PC-9 (cell line): Measurements from ENCODE around the gene PPP2R5A. TPM values are rescaled to one million over a fixed set of nuclear protein-coding genes. Genes with fewer than 3 reads are reported as not detected.
"Not testable (repeated sequence)": the region's sequence is repeated elsewhere in the genome, so short reads cannot be mapped to it uniquely, and the experiment has no call there.

Experiments used
- BruUV-seq: library from RNA; stranded (reverse); fragments of 400-500 nt; replicated peaks from 2 replicates; lab custom pipeline; 2021; lab: Mats Ljungman, UMichigan
- CTCF ChIA-PET: fragments of 300-600 bp; sonication (Branson Sonifier 250); formaldehyde crosslinking; loops from one replicate; lab custom pipeline; 2022; ENCODE audit warnings: antibody characterized with exemption; lab: Charles Lee
- POLR2A ChIA-PET: fragments of 300-600 bp; sonication (Branson Sonifier 250); formaldehyde crosslinking; loops from one replicate; lab custom pipeline; 2022; ENCODE audit warnings: antibody characterized with exemption; ENCODE audit not compliant: unreplicated experiment; lab: Charles Lee
- DNase-seq, 2 experiments: peaks; one replicate each; pipeline versions ENCODE4 v3.0.0 to v3.0.0-alpha.2; 2015 to 2022; ENCODE audit warnings: mixed read lengths in 1 of 2
- H2AFZ ChIP-seq: fragments of 200-600 bp; sonication (generic); 2 replicates; pipeline ENCODE4 v1.8.1; 2017; ENCODE audit warnings: antibody characterized with exemption
- H3F3A ChIP-seq: fragments of 200-600 bp; sonication (generic); 2 replicates; pipeline ENCODE4 v1.8.1; 2017; ENCODE audit warnings: antibody characterized with exemption, mild to moderate bottlenecking, low read depth; ENCODE audit not compliant: insufficient read depth
- H3K27ac ChIP-seq: fragments of 200-600 bp; sonication (generic); 2 replicates; pipeline ENCODE4 v1.6.1; 2016; ENCODE audit warnings: mixed run types
- H3K27me3 ChIP-seq: fragments of 200-600 bp; sonication (generic); 2 replicates; pipeline ENCODE4 v1.6.1; 2016; ENCODE audit warnings: low read depth, mixed run types; ENCODE audit not compliant: insufficient read depth
- H3K36me3 ChIP-seq: fragments of 200-600 bp; sonication (generic); 2 replicates; pipeline ENCODE4 v1.6.1; 2016; ENCODE audit warnings: low read depth, mixed run types
- H3K4me1 ChIP-seq: fragments of 200-600 bp; sonication (generic); replicated peaks from 2 replicates; pipeline ENCODE4 v1.6.1; 2016; ENCODE audit warnings: mixed run types; ENCODE audit not compliant: insufficient read depth
- H3K4me2 ChIP-seq: fragments of 200-600 bp; sonication (generic); 2 replicates; pipeline ENCODE4 v1.6.1; 2017; ENCODE audit warnings: mixed run types
- H3K4me3 ChIP-seq: fragments of 200-600 bp; sonication (generic); 2 replicates; pipeline ENCODE4 v1.6.1; 2016; ENCODE audit warnings: mixed run types
- H3K79me2 ChIP-seq: fragments of 200-600 bp; sonication (generic); 2 replicates; pipeline ENCODE4 v1.6.1; 2017; ENCODE audit warnings: low read depth, mixed run types
- H3K9me2 ChIP-seq: fragments of 200-600 bp; sonication (generic); 2 replicates; pipeline ENCODE4 v1.8.1; 2017; ENCODE audit warnings: mild to moderate bottlenecking; ENCODE audit not compliant: insufficient read depth
- H3K9me3 ChIP-seq: fragments of 200-600 bp; sonication (generic); 2 replicates; pipeline ENCODE4 v1.8.1; 2016; ENCODE audit warnings: low read depth; ENCODE audit not compliant: insufficient read depth
- H4K20me1 ChIP-seq: fragments of 200-600 bp; sonication (generic); 2 replicates; pipeline ENCODE4 v1.8.1; 2017; ENCODE audit not compliant: insufficient read depth
- CTCF ChIP-seq: fragments of 200-600 bp; sonication (generic); conservative IDR thresholded peaks from 2 replicates; pipeline ENCODE4 v1.6.1; 2017; ENCODE audit warnings: mixed run types, antibody characterized with exemption, mild to moderate bottlenecking, moderate library complexity
- EZH2 ChIP-seq: fragments of 200-600 bp; sonication (generic); IDR thresholded peaks from 2 replicates; pipeline ENCODE4 v1.8.0; 2017; ENCODE audit warnings: antibody characterized with exemption, low read depth
- intact Hi-C: fragments of 100-400 bp; cut with micrococcal nuclease; formaldehyde crosslinking; loops from one replicate; pipeline ENCODE4 v1.10.0; 2022; ENCODE audit not compliant: unreplicated experiment
- total RNA-seq: library from RNA; stranded (reverse); gene quantifications from 2 replicates; pipeline ENCODE4 v1.2.3, GENCODE V29; 2021

Gene PPP2R5A
- total RNA-seq, 1 experiment from 2014 or later: 26.7 TPM

GRCh38 chr1:212302745-212303383, 17.7 kb downstream of the PPP2R5A start:
- Histone ChIP-seq H4K20me1 (no peaks in the 10 kb centered on the region), H3K79me2 (peaks cover 20% of the 10 kb centered on the region; the same call in 1 of the 2 replicates), H3K4me1 (no peaks in the 10 kb centered on the region), H3K4me2 (no peak overlapping the region), H2AFZ (no peak overlapping the region), H3K36me3 (no peaks in the 10 kb centered on the region), H3F3A (no peaks in the 10 kb centered on the region), H3K9me3 (peaks cover 2% of the 10 kb centered on the region; the same call in 1 of the 2 replicates), H3K9me2 (no peaks in the 10 kb centered on the region), H3K4me3 (no peak overlapping the region), H3K27ac (no peak overlapping the region), H3K27me3 (no peaks in the 10 kb centered on the region)
- TF ChIP-seq CTCF (no peak), EZH2 (no peak)
- no peak for DNase-seq
- POLR2A ChIA-PET: no interaction called here
- intact Hi-C loops: no loop called here
- CTCF ChIA-PET: no interaction called here
- BruUV-seq: no TSS peak

GRCh38 chr1:212305342-212305741, 20.1 kb downstream of the PPP2R5A start:
- no peak for DNase-seq
- no peaks in the 10 kb centered on the region for H3F3A ChIP-seq
- ChIA-PET CTCF (no interaction called here), POLR2A (no interaction called here)
- H3K9me3 ChIP-seq: peaks cover 2% of the 10 kb centered on the region; the same call in 1 of the 2 replicates
- H3K79me2 ChIP-seq: peaks cover 20% of the 10 kb centered on the region; the same call in 1 of the 2 replicates
- intact Hi-C loops: no loop called here
- no peaks in the 10 kb centered on the region for H4K20me1 ChIP-seq
- no peaks in the 10 kb centered on the region for H3K36me3 ChIP-seq
- no peak overlapping the region for H3K4me3 ChIP-seq
- no peaks in the 10 kb centered on the region for H3K9me2 ChIP-seq
- no peak overlapping the region for H3K27ac ChIP-seq
- no peaks in the 10 kb centered on the region for H3K4me1 ChIP-seq
- no peak for TF ChIP-seq EZH2
- TF ChIP-seq CTCF: no peak
- BruUV-seq: no TSS peak
- no peak overlapping the region for H2AFZ ChIP-seq
- no peaks in the 10 kb centered on the region for H3K27me3 ChIP-seq
- no peak overlapping the region for H3K4me2 ChIP-seq

GRCh38 chr1:212305984-212306452, 20.8 kb downstream of the PPP2R5A start:
- H3K9me3 ChIP-seq, CTCF ChIA-PET, H3K9me2 ChIP-seq, H3K36me3 ChIP-seq, H3K27ac ChIP-seq, H3K27me3 ChIP-seq, POLR2A ChIA-PET, BruUV-seq, H3F3A ChIP-seq, H3K4me2 ChIP-seq, DNase-seq, H3K4me1 ChIP-seq, H4K20me1 ChIP-seq, H2AFZ ChIP-seq, H3K4me3 ChIP-seq, intact Hi-C loops: not testable (repeated sequence)
- H3K79me2 ChIP-seq: peaks cover 20% of the 10 kb centered on the region; the same call in 1 of the 2 replicates
